Progenitor cell of endocrine pancreas (in vitro differentiated cells): ENCODE measurements around the gene RAG2. TPM values are rescaled to one million over a fixed set of nuclear protein-coding genes. Genes with fewer than 3 reads are reported as not detected.

ENCODE experiments used
- DNase-seq: peaks from one replicate; pipeline ENCODE4 v3.0.0; 2021; ENCODE audit warnings: low spot score; ENCODE audit not compliant: unreplicated experiment
- H3K27ac Mint-ChIP-seq: 2 replicates; pipeline ENCODE4 v1.8.0; 2021; ENCODE audit warnings: mild to moderate bottlenecking, moderate library complexity, mixed read lengths
- H3K27me3 Mint-ChIP-seq: 2 replicates; pipeline ENCODE4 v1.8.0; 2021; ENCODE audit warnings: mixed read lengths
- H3K36me3 Mint-ChIP-seq: 2 replicates; pipeline ENCODE4 v1.8.0; 2022; ENCODE audit warnings: mixed read lengths; ENCODE audit not compliant: insufficient read depth
- H3K4me1 Mint-ChIP-seq: 2 replicates; pipeline ENCODE4 v1.8.0; 2021; ENCODE audit warnings: low read depth, mixed read lengths
- H3K4me3 Mint-ChIP-seq: 2 replicates; pipeline ENCODE4 v1.8.0; 2021; ENCODE audit warnings: low read depth, mild to moderate bottlenecking, moderate library complexity, mixed read lengths
- H3K9me3 Mint-ChIP-seq: 2 replicates; pipeline ENCODE4 v1.8.0; 2021; ENCODE audit warnings: low read depth, mixed read lengths
- total RNA-seq: library from RNA; stranded (reverse); gene quantifications from 2 replicates; pipeline ENCODE4 v1.2.1, GENCODE V29; 2021
- TF ChIP-seq, protein P1 (sequence below): fragments of 200-600 bp; sonication (generic); IDR thresholded peaks from one replicate; pipeline ENCODE4 v1.5.0; 2021; ENCODE audit warnings: antibody characterized with exemption, mild to moderate bottlenecking; ENCODE audit not compliant: unreplicated experiment

RAG2 gene
- total RNA-seq, 1 donor from 2014 or later = not detected

- no peak for DNase-seq
- H3K4me1 Mint-ChIP-seq = no peaks in the 10 kb centered on the region
- H3K27ac Mint-ChIP-seq = no peak overlapping the region
- no peaks in the 10 kb centered on the region for H3K36me3 Mint-ChIP-seq
- H3K4me3 Mint-ChIP-seq = no peak overlapping the region
- H3K27me3 Mint-ChIP-seq = peaks cover 83% of the 10 kb centered on the region
- TF ChIP-seq, protein P1, sequence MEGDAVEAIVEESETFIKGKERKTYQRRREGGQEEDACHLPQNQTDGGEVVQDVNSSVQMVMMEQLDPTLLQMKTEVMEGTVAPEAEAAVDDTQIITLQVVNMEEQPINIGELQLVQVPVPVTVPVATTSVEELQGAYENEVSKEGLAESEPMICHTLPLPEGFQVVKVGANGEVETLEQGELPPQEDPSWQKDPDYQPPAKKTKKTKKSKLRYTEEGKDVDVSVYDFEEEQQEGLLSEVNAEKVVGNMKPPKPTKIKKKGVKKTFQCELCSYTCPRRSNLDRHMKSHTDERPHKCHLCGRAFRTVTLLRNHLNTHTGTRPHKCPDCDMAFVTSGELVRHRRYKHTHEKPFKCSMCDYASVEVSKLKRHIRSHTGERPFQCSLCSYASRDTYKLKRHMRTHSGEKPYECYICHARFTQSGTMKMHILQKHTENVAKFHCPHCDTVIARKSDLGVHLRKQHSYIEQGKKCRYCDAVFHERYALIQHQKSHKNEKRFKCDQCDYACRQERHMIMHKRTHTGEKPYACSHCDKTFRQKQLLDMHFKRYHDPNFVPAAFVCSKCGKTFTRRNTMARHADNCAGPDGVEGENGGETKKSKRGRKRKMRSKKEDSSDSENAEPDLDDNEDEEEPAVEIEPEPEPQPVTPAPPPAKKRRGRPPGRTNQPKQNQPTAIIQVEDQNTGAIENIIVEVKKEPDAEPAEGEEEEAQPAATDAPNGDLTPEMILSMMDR = no peak
- H3K9me3 Mint-ChIP-seq = no peaks in the 10 kb centered on the region
Measured at GRCh38 chr11:36588099-36588498, 9.9 kb downstream of the RAG2 start.

- Mint-ChIP-seq H3K4me3 (no peak overlapping the region), H3K27ac (no peak overlapping the region)
Measured at GRCh38 chr11:36586543-36586942, 11.5 kb downstream of the RAG2 start.

DNA sequence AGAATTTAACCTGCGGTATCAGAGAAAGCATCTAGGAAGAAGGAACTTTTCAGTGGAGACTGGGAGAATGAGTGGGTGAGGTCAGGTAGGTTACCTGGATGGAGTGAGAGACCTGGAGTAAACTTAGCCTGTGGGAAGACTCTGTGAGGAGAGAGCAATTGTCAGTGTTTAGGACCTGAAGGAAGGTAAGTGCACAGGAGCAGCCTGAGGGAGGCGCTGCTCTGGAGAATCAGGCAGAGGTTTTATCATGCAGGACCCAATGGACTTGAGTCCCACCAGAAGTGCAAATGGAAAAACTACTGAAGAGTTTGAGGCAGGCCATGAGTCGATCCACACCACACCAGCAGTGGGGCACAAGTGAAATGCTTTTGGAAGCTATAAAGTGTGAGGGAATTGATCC lies 14.4 kb downstream of the RAG2 start:
- peaks cover 51% of the 10 kb centered on the region for H3K27me3 Mint-ChIP-seq
- no peak for DNase-seq
- no peaks in the 10 kb centered on the region for H3K36me3 Mint-ChIP-seq
- TF ChIP-seq, protein P1 = no peak
- peaks cover 10% of the 10 kb centered on the region for H3K9me3 Mint-ChIP-seq
- peaks cover 4% of the 10 kb centered on the region for H3K4me1 Mint-ChIP-seq
- H3K27ac Mint-ChIP-seq = no peak overlapping the region
- H3K4me3 Mint-ChIP-seq = no peak overlapping the region

More at GRCh38 chr11:36586543-36586942, 11.5 kb downstream of the RAG2 start:
- Mint-ChIP-seq H3K36me3 (no peaks in the 10 kb centered on the region), H3K4me1 (no peaks in the 10 kb centered on the region), H3K9me3 (peaks cover 6% of the 10 kb centered on the region), H3K27me3 (peaks cover 77% of the 10 kb centered on the region)
- TF ChIP-seq, protein P1 = no peak
- no peak for DNase-seq

GRCh38 chr11:36581536-36581935 lies 16.5 kb downstream of the RAG2 start:
- Mint-ChIP-seq H3K27ac (no peak overlapping the region), H3K9me3 (peaks cover 10% of the 10 kb centered on the region), H3K4me3 (no peak overlapping the region), H3K36me3 (no peaks in the 10 kb centered on the region), H3K27me3 (peaks cover 29% of the 10 kb centered on the region), H3K4me1 (peaks cover 11% of the 10 kb centered on the region)
- DNase-seq = no peak
- TF ChIP-seq, protein P1 = no peak

- no peaks in the 10 kb centered on the region for H3K36me3 Mint-ChIP-seq
- no peak overlapping the region for H3K27ac Mint-ChIP-seq
- TF ChIP-seq, protein P1 = no peak
- H3K27me3 Mint-ChIP-seq = peaks cover 9% of the 10 kb centered on the region
- peaks cover 10% of the 10 kb centered on the region for H3K9me3 Mint-ChIP-seq
- DNase-seq = no peak
- peaks cover 11% of the 10 kb centered on the region for H3K4me1 Mint-ChIP-seq
- H3K4me3 Mint-ChIP-seq = no peak overlapping the region
Measured at GRCh38 chr11:36578458-36578857, 19.6 kb downstream of the RAG2 start.
